Psoas muscle (tissue), 8 donors: ENCODE data around the gene ACACB. TPM values are rescaled to one million over a fixed set of nuclear protein-coding genes. Genes with fewer than 3 reads are reported as not detected.

ENCODE experiments used
- ATAC-seq, 4 donors: fragments of 200-7000 bp; cut with Tn5 transposase; one replicate each; pipeline ENCODE4 v1.9.1; 2020; ENCODE audit warnings: moderate library complexity in 3 of 4, mild to moderate bottlenecking in 2 of 4
- DNase-seq, 2 donors: peaks; one replicate each; pipeline ENCODE4 v3.0.0-alpha.2; 2020
- H3K27ac ChIP-seq: fragments of 200-600 bp; one replicate; pipeline ENCODE4 v1.8.0; 2022
- H3K27me3 ChIP-seq, 3 donors: fragments of 200-600 bp in 1 of 3; one replicate each; pipeline versions ENCODE4 v1.6.1 to v1.8.0; 2013 to 2022; ENCODE audit warnings: low read length in 2 of 3, mild to moderate bottlenecking in 2 of 3, moderate library complexity in 1 of 3; ENCODE audit not compliant: insufficient read depth in 3 of 3
- H3K36me3 ChIP-seq, 2 donors: fragments of 200-600 bp in 1 of 2; one replicate each; pipeline versions ENCODE4 v1.6.1 to v1.8.0; 2013 to 2022; ENCODE audit warnings: low read depth in 1 of 2, mild to moderate bottlenecking in 1 of 2, moderate library complexity in 1 of 2; ENCODE audit not compliant: insufficient read depth in 1 of 2
- H3K4me1 ChIP-seq: fragments of 200-600 bp; one replicate; pipeline ENCODE4 v1.8.0; 2022
- H3K4me3 ChIP-seq: fragments of 200-600 bp; one replicate; pipeline ENCODE4 v1.8.0; 2022; ENCODE audit warnings: mild to moderate bottlenecking
- H3K9me3 ChIP-seq: fragments of 200-600 bp; one replicate; pipeline ENCODE4 v1.8.0; 2022
- CTCF ChIP-seq: fragments of 200-600 bp; IDR thresholded peaks from one replicate; pipeline ENCODE4 v1.8.0; 2022; ENCODE audit warnings: antibody characterized with exemption
- WGBS, 3 donors: extraction: QIAGEN DNeasy Blood & Tissue Kit; methylation state at CpG; one replicate each; pipeline versions ENCODE4 v1.1.6 to v1.1.7; 2013; 5-methylcytosine and 5-hydroxymethylcytosine counted together
- intact Hi-C, 2 donors: fragments of 100-400 bp; cut with DNase I; formaldehyde crosslinking; loops; one replicate each; pipeline versions ENCODE4 v1.11.0 to v1.14.2; 2022
- polyA plus RNA-seq, 3 donors: library from polyadenylated mRNA; stranded (reverse); fragments of 200-250 nt; gene quantifications; one replicate each; pipeline ENCODE4 v1.2.3, GENCODE V29; 2013
- total RNA-seq, 4 donors: library from RNA; stranded (reverse); fragmentation: NEBNext Ultra II Directional in 2 of 4; extraction: Animal tissue kit (Norgen Biotek cat#: 25700) in 2 of 4; gene quantifications; one replicate each; pipeline versions ENCODE4 v1.2.1 to v1.2.4, GENCODE V29; 2021 to 2023
- donor health status: healthy with polysubstance abuse.
- donor health status: DM: no; HTN: no; CAD: no; lungs with moderate emphysema.
- donor health status: Bipolar disorder and iron deficiency.
- donor health status: healthy.
- donor health status: DM: yes; HTN: yes; CAD: no.
- donor health status: DM: no; HTN: no; CAD: no.
- donor health status: DM: no; HTN: no; CAD: no.
- donor health status: DM: yes; HTN: yes; CAD: no.

The ACACB gene
- total and polyA plus RNA-seq, 7 donors, result 27.0 to 503 (median 246) TPM

DNA sequence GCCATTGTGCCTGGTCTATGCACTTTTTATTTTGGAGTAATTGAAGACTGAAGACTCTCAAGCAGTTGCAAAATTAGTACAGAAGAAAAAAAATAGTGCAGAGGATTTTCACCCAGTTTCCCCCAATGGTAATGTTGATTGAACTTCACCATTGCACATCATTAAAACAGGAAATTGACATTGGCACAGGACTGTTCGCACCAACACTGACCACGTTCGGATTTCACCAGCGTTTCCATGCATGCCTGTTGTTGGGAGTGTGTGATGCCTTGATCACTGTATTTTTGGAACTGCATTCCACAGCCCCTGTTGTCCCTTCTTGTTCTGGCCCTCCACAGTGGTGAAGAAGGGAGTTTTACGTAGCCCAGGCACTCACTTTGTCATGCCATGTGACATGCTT, 125.5 kb downstream of the ACACB start:
- H3K4me3 ChIP-seq, result no peak overlapping the region
- no peaks in the 10 kb centered on the region for H3K4me1 ChIP-seq
- no peaks in the 10 kb centered on the region for H3K27me3 ChIP-seq
- intact Hi-C loops, result no loop called here
- ATAC-seq (no peak), DNase-seq (no peak)
- no peak for TF ChIP-seq CTCF
- H3K27ac ChIP-seq, result no peak overlapping the region
- peaks cover 26 to 98% of the 10 kb centered on the region in 2 donors for H3K36me3 ChIP-seq
- 82 to 85% (median 82%) methylated on average over 5 of the region's 5 CpGs for WGBS, 3 donors
- no peaks in the 10 kb centered on the region for H3K9me3 ChIP-seq

DNA sequence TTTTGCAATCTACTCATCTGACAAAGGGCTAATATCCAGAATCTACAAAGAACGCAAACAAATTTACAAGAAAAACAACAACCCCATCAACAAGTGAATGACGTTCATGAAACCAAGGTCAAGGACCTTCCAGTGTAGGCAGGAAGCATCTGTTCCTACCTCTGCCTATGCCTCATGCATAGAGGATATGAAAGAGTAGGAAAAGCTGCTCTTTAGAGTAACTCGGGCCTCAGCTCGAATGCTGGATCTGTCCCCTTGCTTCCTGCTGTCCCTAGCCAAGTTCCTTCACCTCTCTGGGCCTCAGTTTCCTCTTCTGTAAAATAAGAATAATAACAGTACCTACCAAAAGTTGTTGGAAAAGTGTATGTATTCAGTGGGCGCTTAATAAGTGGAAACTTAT, 127.7 kb downstream of the ACACB start:
- H3K27me3 ChIP-seq, result no peaks in the 10 kb centered on the region
- no peaks in the 10 kb centered on the region for H3K4me1 ChIP-seq
- no peaks in the 10 kb centered on the region for H3K9me3 ChIP-seq
- H3K27ac ChIP-seq, result no peak overlapping the region
- TF ChIP-seq CTCF, result no peak
- 72 to 84% (median 75%) methylated on average over 5 of the region's 5 CpGs for WGBS, 3 donors
- DNase-seq (no peak), ATAC-seq (no peak)
- H3K4me3 ChIP-seq, result no peak overlapping the region
- peaks cover 26 to 100% of the 10 kb centered on the region in 2 donors for H3K36me3 ChIP-seq
- intact Hi-C loops, result no loop called here

GRCh38 chr12:109246221-109246620, 129.8 kb downstream of the ACACB start:
- peak in 1 of 4 donors; percentile 2 for ATAC-seq
- TF ChIP-seq CTCF, result no peak
- no peaks in the 10 kb centered on the region for H3K27me3 ChIP-seq
- no peaks in the 10 kb centered on the region for H3K4me1 ChIP-seq
- no peak for DNase-seq
- peaks cover 18 to 100% of the 10 kb centered on the region in 2 donors for H3K36me3 ChIP-seq
- no peak overlapping the region for H3K4me3 ChIP-seq
- H3K27ac ChIP-seq, result no peak overlapping the region
- H3K9me3 ChIP-seq, result no peaks in the 10 kb centered on the region
- WGBS, 3 donors, result 91 to 95% (median 95%) methylated on average over 15 of the region's 15 CpGs
- intact Hi-C loops, result no loop called here

DNA sequence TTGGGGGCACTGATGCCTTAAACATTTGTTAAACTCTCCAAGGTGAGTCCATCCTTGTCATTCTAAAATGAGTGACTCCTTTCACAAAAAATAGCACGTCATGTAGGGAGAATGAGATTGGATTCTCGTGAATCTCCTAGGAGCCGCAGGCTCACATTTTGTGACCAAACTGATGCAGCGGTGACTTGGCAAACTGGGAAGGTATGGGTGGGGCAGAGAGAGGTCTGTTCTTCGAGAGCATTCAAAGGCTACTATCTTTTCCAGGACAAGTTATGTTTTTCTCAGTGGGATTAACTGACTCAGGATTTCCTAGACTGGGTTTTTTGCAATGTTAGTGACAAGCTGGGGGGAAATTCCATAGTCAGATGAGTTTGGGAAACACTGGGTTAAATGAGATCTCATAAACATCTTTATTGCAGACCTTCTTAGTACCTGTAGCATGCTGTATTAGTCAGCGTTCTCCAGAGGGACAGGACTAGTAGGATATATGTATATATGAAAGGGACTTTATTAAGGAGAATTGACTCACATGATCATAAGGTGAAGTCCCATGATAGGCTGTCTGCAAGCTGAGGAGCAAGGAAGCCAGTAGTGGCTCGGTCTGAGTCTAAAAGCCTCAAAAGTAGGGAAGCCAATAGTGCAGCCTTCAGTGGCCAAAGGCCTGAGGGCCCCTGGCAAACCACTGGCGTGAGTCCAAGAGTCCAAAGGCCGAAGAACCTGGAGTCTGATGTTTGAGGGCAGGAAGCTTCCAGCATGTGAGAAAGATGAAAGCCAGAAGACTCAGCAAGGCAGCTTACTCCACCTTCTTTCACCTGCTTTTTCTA, 131.7 kb downstream of the ACACB start:
- Histone ChIP-seq H3K36me3 (peaks cover 19 to 100% of the 10 kb centered on the region in 2 donors), H3K27me3 (no peaks in the 10 kb centered on the region), H3K4me3 (no peak overlapping the region), H3K27ac (no peak overlapping the region), H3K9me3 (no peaks in the 10 kb centered on the region), H3K4me1 (no peaks in the 10 kb centered on the region)
- intact Hi-C loops, result no loop called here
- ATAC-seq (peak in 2 of 4 donors; percentile 9 to 11), DNase-seq (no peak)
- WGBS, 3 donors, result 76 to 86% (median 78%) methylated on average over 9 of the region's 9 CpGs
- no peak for TF ChIP-seq CTCF
